NB4 (cell line): ENCODE measurements around the gene CDH4.

Experiments used
- DNase-seq: peaks from one replicate; pipeline ENCODE4 v3.0.0; 2010; ENCODE audit warnings: low read depth
- H3K4me3 ChIP-seq: one replicate; pipeline ENCODE4 v1.5.1; 2011; ENCODE audit warnings: mild to moderate bottlenecking, low read depth, low read length, moderate library complexity
- MYC ChIP-seq: IDR thresholded peaks from 2 replicates; pipeline ENCODE4 v1.6.1; 2011; ENCODE audit warnings: low read depth, low read length
- POLR2A ChIP-seq: IDR thresholded peaks from 2 replicates; pipeline ENCODE4 v1.6.1; 2011; ENCODE audit warnings: mild to moderate bottlenecking; ENCODE audit not compliant: insufficient read length; ENCODE audit errors: extremely low read depth
- TF ChIP-seq, protein P1 (sequence below): IDR thresholded peaks from one replicate; pipeline ENCODE4 v1.5.1; 2012; ENCODE audit warnings: low read depth, low read length
- TF ChIP-seq, protein P2 (sequence below): IDR thresholded peaks from 2 replicates; pipeline ENCODE4 v1.6.1; 2011; ENCODE audit warnings: low read depth, low read length

The CDH4 gene

DNA sequence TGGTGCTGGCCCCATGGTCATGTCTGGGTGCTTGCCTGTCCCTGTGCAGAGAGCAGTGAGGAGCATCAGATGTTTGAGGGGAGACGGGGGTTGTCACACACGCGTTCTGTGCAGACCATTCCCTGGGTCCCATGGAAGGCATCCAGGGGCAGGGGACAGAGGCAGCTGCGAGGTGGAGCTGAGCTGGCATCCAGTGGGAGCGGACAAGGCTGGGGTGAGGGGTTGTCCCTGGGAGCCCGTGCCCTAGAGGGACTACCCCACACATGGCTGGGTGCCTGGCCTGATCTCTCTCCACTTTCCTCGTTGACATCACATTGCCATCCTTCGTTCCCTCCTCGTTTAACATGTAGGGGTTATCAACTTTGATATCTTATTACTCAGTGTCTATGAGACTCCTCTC is 331.3 kb downstream of the CDH4 start:
- no peak for DNase-seq
- TF ChIP-seq MYC (no peak), POLR2A (no peak)
- TF ChIP-seq, protein P1, sequence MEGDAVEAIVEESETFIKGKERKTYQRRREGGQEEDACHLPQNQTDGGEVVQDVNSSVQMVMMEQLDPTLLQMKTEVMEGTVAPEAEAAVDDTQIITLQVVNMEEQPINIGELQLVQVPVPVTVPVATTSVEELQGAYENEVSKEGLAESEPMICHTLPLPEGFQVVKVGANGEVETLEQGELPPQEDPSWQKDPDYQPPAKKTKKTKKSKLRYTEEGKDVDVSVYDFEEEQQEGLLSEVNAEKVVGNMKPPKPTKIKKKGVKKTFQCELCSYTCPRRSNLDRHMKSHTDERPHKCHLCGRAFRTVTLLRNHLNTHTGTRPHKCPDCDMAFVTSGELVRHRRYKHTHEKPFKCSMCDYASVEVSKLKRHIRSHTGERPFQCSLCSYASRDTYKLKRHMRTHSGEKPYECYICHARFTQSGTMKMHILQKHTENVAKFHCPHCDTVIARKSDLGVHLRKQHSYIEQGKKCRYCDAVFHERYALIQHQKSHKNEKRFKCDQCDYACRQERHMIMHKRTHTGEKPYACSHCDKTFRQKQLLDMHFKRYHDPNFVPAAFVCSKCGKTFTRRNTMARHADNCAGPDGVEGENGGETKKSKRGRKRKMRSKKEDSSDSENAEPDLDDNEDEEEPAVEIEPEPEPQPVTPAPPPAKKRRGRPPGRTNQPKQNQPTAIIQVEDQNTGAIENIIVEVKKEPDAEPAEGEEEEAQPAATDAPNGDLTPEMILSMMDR = no peak
- TF ChIP-seq, protein P2, sequence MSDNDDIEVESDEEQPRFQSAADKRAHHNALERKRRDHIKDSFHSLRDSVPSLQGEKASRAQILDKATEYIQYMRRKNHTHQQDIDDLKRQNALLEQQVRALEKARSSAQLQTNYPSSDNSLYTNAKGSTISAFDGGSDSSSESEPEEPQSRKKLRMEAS = no peak

DNA sequence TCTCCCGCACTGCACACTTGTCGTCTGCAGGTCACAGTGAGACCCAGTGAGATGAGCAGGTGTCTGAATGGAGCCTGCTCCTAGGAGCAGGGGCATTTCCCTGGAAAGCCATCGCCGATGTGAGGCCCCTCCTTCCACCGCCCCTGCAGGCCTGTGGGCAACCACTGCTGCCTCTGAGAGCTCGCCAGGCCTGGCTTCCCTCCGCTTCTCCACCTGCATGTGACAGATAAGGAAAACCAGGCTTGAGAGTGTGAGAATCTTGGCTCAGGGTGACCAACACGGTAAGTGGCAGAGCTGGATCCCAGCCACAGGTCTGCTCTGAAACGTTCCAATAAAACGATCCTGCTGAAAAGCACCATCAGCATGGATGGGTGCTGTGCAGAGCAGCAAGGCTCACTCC is 332.8 kb downstream of the CDH4 start:
- no peak for DNase-seq
- H3K4me3 ChIP-seq = no peak overlapping the region
- TF ChIP-seq, protein P2 = no peak
- TF ChIP-seq, protein P1 = no peak
- TF ChIP-seq MYC (no peak), POLR2A (no peak)

More for the DNA sequence above, 331.3 kb downstream of the CDH4 start:
- no peak overlapping the region for H3K4me3 ChIP-seq

DNA sequence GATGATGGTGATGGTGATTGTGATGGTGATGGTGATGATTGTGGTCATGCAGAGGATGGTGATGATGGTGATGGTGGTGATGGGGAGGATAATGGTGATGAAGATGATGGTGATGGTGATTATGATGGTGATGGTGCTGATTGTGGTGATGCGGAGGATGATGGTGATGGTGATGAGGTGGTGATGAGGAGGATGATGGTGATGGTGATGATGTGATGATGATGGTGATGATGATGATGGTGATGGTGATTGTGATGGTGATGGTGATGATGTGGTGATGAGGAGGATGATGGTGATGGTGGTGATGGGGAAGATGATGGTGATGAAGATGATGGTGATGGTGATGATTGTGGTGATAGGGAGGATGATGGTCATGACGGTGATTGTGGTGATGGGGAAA is 333.7 kb downstream of the CDH4 start:
- no peak for DNase-seq
- TF ChIP-seq, protein P1 = no peak
- TF ChIP-seq, protein P2 = no peak
- TF ChIP-seq MYC = no peak
- TF ChIP-seq POLR2A = no peak
- no peak overlapping the region for H3K4me3 ChIP-seq

DNA sequence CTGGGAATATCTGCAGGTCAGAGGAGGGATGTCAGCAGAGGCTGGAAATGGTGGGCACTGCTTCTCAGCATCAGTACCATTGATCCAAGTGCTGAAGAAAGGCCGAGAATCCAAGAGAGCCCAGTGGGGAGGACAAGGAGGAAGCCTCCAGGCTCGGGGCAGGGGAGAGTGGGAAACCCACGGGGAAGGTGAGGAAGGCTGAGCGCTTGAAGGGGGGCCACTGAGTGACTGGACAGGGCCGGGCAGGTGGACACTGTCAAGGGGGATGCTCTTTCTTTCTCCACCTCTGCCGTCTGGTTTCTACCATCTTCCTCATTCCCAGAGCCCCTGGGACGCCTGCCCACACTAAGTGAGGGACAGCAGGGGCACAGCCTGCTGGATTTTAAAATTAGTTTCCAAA is 335.0 kb downstream of the CDH4 start:
- DNase-seq = no peak
- H3K4me3 ChIP-seq = no peak overlapping the region
- TF ChIP-seq, protein P1 = no peak

DNA sequence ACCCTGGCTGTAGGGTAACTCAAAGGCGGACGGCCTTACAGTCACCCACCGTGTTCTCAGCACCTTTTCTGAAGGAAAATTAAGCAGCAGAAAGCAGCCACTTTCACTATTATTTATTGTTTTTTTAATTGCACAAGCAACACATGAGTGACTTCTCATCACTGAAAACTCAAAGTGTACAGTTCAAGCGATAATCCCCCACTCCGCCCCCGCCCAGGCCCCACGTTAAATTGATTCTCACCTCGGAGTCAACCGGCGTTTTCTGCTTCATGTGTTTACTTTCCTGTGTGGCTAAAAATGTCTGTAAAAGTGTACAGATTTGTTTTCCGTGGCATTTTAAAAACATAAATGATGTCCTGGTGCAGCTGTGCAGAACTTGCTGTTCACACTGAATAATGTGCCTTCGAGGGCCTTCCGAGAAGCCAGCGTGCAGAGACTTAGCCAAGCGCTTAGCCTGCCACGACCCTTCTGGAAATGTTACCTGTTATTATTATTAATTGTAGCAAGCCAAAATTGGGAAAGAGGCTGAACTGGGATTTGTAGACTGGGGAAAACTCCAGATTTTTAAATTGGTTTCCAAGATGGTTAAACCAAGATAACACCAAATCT is 335.7 kb downstream of the CDH4 start:
- no peak for DNase-seq
- no peak for TF ChIP-seq POLR2A
- no peak overlapping the region for H3K4me3 ChIP-seq

DNA sequence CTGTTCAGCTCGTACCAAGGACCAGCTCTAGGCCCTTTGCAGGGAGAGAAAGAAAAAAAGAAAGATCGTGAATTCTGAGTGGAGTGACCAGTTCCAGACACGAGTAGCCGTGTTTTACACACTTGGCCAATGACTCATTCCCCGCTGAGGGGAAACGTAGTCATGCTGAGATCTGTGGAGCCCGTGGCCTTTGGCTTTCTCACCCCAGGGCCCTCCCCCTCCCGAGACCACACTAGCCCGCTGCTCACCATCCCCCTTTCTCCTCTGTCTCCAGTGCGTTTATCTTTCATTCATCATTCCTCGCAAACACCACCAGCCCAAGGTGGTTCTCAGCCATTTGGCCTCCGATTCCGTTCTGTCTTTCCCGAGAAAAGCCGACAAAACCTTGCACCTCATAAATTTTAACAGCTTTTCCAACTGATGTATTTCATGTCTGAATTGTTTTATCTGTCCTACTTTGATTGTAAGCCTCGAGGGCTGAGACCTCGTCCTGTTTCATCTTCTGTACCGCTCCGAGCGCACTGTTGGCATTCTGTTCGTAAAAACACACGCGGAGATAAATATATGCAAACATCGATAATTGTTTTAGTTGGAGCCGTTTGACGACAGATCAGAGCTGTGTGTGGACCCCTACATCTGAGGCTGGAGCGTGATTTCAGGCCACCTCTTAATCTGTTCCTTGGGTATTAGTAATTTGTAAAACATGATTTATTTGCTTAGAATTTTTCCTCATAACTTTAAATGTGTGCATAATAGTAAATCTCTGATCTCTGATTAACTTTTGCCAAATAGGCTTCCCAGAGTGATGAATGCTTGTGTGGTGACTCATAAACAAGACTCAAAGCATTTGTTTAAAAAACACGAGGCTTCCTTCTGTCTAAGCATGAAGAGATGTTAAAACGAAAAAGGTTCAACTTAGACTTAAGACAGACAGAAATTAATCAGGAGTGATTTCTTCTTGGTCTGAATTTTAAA is 336.6 kb downstream of the CDH4 start:
- no peak overlapping the region for H3K4me3 ChIP-seq
- no peak for DNase-seq
- no peak for TF ChIP-seq POLR2A
- TF ChIP-seq, protein P2 = no peak
- TF ChIP-seq, protein P1 = no peak
- TF ChIP-seq MYC = no peak
